ENCODE results near the gene DIDO1.
"Not testable (repeated sequence)": the region's sequence is repeated elsewhere in the genome, so short reads cannot be mapped to it uniquely, and the experiment has no call there.

DIDO1 gene

DNA sequence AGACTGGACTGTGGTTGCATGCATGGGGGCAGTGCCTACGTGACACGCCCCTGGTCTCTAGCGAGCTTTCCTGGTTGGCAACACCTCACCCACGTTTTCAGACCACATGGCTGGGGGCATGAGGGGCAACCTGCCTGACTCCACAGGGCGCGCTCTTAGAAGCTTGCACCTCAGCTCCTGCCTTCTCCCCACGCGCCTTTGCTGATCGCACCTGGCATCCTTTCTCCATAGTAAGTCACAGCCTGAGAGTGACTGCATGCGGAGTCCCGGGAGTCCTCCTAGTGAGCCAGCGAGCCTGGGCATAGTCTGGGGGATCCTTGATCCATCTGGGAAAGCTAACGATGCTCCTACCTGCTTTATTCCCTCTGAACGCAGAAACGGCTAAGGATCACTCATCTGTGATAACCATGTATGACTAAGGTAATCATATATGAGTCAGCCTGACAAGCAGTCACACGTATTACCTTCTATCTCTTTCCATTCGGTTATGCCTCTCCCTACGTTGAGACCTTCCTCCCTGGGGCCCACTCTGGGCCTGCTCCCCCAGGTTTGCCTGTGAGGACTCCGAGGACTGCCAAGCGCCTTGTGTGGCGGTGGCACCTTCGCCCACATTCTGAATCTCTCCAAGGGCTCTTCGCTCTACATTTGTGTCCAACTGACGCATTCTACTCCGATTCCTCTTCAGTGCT lies 69.2 kb downstream of the DIDO1 start:
- DNase-seq (ENCODE audit: low read depth in 3 of 3): no peak

DNA sequence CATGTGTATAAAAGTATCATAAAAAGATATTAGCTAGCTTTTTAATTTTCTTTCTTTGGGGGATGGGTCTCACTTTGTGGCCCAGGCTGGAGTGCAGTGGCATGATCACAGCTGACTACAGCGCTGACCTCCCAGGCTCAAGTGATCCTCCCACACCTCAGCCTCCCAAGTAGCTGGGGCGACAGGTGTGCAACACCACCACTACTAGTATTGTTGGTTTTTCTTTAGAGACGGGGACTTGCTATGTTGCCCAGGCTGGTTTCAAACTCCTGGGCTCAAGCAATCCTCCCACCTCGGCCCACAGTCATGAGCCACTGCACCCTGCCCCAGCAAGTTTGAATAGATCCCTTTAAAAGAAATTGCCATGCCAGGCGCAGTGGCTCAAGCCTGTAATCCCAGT lies 71.2 kb downstream of the DIDO1 start:
- DNase-seq (ENCODE audit: low read depth in 3 of 3): no peak

DNA sequence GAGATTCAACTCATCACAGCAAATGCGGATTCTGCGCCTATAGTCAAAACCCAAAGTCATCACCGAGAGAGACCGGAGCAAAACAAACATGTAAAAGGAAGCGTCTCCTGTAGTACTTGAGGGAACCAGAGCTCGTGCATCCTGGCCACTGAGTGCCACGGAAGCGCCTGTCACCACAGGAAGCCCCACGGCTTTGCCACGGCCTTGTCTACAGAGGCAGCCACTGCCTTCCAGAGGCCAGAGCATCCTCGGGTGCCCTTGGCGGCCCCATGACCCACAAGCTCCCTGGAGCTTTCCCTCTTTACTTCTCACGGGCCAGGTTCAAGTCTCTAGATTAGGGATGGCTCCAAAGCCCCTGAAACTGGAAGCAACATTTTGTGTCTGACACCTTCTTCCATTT lies 72.2 kb downstream of the DIDO1 start:
- no peak for DNase-seq (ENCODE audit: low read depth in 3 of 3)

DNA sequence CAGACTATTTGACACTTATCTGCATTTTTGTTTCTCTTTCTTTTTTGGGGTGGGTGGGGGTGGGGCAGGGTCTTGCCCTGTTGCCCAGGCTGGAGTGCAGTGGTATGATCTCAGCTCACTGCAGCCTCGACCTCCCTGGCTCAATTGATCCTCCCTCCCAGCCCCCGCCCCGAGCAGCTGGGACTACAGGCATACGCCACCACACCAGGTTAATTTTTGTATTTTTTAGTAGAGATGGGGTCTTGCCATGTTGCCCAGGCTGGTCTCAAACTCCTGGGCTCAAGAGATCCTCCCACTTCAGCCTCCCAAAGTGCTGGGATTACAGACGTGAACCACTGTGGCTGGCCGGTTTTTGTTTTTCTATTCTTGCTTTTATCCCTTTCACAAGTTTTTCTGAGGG lies 73.0 kb downstream of the DIDO1 start:
- DNase-seq (ENCODE audit: low read depth in 3 of 3): not testable (repeated sequence)

DNA sequence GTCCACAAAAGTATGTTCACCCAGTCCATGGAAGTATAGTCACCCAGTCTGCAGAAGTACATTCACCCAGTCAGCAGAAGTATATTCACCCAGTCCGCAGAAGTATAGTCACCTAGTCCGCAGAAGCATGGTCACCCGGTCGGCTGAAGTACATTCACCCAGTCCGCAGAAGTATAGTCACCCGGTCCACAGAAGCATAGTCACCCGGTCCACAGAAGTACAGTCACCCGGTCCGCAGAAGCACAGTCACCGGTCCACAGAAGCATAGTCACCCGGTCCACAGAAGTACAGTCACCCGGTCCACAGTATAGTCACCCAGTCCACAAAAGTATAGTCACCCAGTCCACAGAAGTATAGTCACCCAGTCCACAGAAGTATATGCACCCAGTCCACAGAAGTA lies 73.5 kb downstream of the DIDO1 start:
- DNase-seq (ENCODE audit: low read depth in 3 of 3): no peak

DNA sequence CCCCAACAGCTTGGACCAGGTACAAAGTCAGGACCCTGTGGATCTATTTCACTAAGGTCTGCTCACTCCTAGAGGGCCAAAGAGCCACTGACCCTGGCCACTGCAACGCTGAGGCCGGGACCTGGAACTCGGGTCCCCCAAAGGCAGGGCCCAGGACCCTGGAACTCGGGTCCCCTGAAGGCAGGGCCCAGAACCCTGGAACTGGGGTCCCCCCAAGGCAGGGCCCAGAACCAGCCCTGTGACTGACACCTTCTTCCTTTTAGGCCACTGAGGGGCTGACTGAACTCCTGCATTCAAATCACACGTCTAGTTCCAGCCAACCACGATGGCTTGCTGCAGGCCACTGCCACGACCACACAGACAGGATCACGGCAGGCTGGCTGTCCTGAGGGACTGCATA lies 74.1 kb downstream of the DIDO1 start:
- DNase-seq (ENCODE audit: low read depth in 3 of 3): no peak

DNA sequence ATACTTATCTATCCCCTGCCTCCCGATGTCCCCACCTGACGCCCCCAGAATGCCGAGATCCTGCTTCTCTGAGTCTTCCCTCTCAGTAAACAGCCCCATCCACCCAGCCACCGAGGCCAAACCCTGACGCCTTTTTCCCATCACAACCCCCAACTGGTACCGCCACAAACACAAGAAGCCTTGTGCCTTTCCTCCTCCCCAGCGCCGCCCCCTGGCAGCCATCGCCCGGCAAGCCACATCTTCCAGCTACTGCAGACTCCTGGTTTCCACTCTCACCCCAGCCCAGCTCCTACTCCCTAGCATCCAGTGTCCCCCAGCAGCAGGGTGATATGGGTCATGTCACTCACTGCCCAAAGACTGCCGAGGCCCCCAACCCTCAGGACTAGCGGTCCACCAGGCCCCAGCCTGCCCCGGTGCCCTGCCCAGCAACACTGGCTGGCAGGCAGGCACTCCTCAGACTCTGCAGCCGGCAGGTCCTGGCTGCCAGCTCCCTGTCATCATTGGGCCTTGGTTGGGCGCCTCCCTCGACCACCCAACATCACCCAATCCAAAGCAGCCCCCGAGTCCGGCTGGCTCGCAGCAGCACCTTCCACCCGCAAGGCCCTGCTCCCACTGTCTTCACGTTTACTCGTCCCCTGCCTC lies 75.9 kb downstream of the DIDO1 start:
- DNase-seq (ENCODE audit: low read depth in 3 of 3): no peak

DNA sequence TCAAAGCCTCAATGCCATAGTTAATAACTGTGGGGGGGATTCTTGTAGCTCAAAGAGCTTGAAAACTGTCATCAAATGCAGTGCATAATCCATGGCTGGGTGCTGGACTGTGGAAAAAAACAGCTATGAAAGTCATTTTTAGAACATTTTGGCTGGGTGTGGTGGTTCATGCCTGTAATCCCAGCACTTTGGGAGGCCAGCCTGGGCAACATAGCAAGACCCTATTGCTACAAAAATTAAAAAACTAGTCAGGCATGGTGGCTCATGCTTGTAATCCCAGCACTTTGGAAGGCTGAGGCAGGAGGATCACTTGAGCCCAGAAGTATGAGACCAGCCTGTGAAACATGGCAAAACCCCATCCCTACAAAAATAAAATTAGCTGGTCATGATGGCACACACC lies 76.9 kb downstream of the DIDO1 start:
- no peak for DNase-seq (ENCODE audit: low read depth in 3 of 3)

DNA sequence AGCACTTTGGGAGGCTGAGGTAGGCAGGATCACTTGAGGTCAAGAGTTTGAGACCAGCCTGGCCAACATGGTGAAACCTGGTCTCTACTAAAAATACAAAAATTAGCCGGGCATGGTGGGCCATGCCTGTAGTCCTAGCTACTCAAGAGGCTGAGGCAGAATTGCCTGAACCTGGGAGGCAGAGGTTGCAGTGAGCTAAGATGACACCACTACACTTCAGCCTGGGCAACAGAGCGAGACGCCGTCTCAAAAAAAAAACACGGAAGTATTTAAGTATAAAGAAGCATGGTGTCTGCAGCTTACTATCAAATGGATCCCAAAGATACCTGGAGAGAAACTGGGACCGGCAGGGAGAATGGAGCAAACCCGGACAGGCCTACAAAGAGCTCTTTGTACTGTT lies 77.4 kb downstream of the DIDO1 start:
- not testable (repeated sequence) for DNase-seq (ENCODE audit: low read depth in 3 of 3)

DNA sequence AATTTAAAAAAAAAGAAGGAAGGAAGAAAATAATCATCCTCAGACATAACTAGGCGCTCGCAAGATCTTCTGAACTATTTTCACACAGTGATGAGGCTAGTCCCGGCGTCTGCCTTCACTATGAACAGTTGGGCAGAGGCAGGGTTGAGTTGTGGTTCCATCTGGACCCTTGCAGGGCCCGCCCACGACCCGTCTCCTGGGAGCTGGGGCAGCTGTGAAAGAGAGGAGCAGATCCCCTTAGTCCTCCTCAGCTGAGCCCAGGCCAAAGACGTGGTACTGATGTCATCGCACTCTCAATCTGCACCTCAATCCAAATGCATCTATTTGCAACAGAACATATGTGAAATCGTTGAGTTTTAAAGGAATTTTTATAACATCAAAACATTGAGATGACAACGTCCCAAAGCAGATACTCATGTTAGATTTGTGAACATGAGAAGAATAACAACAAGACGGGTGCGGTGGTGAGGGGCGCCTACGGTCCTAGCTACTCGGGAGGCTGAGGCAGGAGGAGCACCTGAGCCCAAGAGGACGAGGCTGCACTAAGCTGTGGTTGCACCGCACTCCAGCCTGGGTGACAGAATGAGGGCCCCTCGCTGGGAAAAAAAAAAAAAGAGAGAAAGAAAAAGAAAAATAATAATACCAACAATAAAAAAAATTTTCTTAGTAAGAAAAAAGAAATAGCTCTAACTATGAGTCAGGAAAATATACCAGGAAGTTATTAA lies 80.0 kb downstream of the DIDO1 start:
- DNase-seq (ENCODE audit: low read depth in 3 of 3): no peak

DNA sequence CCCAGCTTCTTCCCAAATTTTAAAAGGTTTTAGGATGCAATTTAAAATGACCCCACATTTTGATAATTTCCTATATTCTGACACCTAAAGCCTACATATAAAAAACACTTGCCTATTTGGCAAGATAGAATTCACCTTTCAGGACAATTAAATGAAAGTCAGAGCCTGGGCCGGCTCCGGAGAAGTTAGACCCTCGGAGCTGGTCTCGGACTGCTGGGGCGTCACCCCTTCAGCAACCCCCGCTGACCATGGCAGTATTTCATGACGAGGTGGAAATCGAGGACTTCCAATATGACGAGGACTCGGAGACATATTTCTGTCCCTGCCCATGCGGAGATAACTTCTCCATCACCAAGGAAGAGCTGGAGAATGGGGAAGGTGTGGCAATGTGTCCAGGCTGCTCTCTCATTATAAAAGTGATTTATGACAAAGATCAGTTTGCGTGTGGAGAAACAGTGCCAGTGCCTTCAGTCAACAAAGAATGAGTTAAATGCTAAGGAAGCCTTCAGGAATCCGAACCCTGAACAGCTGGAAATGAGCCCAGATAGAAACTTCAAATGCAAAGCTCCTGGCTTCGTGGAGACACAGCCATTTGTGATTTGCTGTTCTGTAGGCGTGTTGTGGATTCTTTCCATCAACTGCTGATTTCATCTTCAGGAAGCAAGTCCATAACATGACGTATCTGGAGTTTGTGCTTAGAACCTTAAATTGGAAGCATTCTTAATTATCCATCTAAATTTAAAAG lies 80.7 kb downstream of the DIDO1 start:
- no peak for DNase-seq (ENCODE audit: low read depth in 3 of 3)

DNA sequence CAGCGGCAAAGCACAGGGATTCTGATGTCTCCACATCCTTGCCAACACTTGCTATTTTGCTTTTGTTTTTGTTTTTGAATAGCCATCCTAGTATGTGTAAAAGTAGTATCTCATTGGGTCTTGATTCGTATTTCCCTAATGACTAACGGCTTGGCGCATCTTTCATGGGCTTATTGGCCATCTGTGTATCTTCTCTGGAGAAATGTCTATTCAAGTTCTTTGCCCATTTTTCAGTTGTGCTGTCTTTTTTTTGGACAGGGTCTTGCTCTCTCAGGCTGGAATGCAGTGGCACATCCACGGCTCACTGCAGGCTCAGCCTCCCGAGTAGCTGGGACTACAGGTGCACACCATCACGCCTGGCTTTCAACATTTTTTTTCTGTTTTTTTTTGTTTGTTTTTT lies 82.1 kb downstream of the DIDO1 start:
- no peak for DNase-seq (ENCODE audit: low read depth in 3 of 3)

DNA sequence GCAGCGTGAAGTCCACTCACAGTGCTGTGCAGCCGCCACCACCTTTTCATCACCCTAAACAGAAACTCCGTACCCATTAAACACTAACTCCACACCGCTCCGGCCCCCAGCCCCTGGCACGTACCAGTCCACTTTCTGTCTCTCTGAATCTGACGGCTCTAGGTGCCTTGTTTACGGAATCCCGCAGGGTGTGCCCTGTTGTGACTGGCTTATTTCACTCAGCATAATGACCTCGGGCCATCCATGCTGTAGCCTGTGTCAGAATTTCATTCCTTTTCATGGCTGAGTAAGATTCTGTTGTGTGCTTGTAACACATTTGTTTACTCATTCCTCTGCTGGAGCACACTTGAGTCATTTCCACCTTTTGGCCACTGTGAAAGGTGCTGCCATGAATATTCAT lies 82.6 kb downstream of the DIDO1 start:
- DNase-seq (ENCODE audit: low read depth in 3 of 3): no peak

DNA sequence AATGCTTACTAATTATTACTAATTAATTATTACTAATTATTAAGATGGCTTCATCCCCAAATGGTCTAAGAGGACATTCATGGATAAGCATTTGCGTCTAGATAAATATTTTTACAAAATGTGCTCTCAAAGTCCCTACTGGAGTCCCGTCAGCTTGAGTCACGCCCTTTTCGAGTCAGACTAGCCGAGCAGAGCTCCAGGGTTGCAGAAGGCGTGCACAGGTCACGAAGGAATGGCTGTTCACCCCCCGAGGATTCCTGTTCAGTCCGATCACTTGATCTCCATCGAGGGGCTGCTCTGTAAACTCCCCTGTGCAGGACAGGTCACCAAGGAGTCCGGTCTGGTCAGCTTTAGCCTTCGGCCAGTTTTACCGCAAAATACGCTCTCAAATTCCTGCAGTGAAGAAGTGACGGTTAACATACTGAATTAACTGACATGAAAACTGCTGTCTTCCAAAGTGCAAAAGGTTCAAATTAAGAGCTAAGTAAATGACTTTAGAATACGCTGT lies 84.5 kb downstream of the DIDO1 start:
- DNase-seq (ENCODE audit: low read depth in 3 of 3): no peak

DNA sequence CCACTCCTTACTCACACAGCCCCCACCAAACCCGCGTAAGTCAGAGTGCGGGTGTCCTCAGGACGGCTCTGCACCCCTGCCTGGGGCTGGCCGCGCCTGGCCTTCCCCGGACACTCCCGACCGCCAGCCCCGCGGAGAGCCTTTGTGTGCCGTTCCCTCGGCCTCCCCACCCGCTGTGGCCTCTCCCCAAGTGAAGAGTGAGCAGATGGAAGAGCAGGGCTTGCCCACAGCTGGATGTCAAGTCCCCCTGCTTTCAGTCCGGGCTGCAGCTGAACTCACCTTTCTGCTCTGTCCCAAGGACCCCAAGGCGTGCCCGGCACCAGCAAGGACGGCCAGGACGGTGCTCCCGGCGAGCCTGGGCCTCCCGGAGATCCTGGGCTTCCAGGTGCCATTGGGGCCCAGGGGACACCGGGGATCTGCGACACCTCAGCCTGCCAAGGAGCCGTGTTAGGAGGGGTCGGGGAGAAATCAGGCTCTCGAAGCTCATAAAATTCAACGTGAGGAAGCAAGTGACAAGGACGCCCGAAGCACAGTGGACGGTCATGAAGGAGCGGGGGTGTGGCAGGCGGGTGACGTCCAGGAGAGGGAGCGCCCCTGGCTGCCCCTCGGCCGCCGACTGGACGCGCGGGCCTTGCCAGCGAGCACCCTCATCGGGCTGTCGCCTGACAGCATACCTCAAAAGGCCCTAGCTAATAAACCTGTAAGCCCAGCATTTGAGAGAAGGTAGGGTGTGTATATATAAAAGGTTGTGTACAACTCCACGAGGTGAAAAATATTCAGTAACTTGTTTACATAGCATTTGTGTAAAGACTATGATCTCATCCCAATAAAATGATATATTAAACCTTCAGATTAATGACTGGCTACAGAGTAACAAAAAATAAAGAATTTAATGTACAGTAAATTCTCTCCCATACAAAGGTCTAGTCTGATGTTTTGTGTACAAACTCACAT lies 85.8 kb downstream of the DIDO1 start:
- DNase-seq (ENCODE audit: low read depth in 3 of 3): no peak

DNA sequence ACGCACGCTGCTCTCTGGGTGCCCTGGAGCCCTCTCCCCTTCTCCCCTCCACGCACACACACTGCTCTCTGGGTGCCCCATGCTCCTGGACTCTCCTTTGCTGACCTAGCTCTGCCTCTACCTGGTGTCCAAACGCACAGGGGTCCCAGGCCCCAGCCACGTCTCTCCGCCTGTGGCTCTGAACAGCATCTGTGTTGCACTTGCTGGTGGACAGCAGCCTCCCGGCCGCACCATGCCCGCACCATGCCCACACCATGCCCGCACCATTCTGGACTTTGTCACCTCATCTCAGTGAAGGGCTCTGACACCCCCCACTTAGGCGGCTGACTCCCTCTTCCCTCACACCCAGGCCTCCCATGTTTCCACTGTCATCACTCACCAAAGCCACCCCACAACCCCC lies 86.5 kb downstream of the DIDO1 start:
- no peak for DNase-seq (ENCODE audit: low read depth in 3 of 3)

DNA sequence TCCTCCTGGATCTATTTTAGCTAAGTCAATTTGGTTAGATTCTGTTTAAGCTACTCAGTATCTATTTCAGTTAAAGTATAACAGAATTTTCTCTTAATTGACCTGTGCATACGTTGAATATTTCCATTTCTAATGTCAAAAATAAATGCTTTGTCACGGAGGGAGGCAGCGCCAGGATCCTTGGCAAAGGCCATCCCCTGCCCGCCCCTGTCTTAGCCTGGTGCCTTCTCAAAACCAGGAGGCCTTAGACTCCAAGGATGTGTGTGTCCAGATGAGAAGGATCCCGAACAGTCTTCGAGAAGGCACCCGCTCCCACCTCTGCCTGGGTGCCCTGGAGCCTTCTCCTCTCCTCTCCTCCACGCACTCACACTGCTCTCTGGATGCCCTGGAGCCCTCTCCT lies 87.0 kb downstream of the DIDO1 start:
- DNase-seq (ENCODE audit: low read depth in 3 of 3): no peak

DNA sequence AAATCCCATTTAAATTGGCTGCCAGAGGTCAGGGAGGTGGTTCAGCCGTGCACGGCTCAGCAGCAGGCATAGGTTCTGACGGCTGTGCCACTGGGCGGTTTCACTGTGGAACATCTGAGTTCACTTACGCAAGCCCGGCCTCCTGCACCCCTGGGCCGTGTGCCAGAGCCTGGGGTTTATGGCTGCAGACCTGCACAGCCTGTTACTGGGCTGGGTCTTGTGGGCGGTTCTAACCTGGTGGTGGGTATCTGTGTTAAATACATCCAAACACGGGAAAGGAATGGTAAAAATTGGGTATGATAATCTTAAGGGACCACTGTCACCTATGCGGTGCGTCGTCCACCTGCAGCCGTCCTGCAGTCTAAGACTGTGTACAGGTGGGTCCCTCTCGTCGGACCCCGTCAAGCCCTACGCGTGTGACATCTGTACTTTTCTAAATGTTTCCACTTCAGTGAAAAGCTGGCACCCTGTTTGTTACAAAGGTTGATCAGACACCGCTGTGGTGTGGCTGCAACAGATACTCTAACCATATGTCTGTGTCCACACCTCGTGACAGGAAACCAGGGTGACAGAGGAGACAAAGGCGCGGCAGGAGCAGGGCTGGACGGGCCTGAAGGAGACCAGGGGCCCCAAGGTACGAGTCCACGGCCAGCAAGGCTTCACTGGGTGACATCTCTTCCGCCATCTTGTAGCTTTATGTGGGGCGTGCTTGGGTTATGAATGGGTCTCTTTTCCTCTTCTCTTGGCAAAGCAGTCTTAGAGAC lies 88.0 kb downstream of the DIDO1 start:
- no peak for DNase-seq (ENCODE audit: low read depth in 3 of 3)

DNA sequence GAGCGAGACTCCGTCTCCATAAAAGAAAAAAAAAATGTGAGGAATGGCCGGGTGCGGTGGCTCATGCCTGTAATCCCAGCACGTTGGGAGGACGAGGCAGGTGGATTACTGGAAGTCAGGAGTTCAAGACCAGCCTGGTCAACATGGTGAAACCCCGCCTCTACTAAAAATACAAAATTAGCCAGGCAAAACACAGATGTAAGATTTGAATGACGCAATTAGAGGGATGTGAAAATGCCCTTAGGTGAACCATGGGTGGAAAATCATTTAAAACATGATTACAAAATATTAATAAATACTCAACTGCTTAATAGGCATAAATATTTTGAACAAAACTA lies 88.5 kb downstream of the DIDO1 start:
- no peak for DNase-seq (ENCODE audit: low read depth in 3 of 3)

DNA sequence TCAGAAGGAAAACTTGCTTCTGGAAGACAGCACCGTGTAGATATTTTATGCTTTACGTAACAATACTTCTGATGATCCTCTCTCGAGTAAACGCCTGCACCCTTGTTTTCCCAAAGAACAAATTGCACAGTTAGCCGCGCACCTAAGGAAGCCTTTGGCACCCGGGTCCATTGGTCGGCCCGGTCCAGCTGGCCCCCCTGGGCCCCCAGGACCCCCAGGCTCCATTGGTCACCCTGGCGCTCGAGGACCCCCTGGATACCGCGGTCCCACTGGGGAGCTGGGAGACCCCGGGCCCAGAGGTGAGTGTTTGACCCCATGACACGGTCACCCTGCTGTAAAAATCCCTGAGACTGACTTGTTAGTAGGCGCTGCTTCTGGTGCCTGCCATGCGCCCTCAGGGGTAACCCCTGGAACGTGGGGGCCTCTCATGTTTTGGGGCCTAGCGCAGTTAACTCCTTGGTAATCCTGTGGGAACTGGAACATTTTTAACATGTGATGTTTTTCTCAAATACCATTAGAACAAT lies 89.3 kb downstream of the DIDO1 start:
- no peak for DNase-seq (ENCODE audit: low read depth in 3 of 3)

All from stimulated activated CD4-positive, alpha-beta T cell treated with anti-CD3 and anti-CD28 coated beads, TNF-alpha, amount 100 ng/mL, for 48 hours (primary cell).